Astrocyte (in vitro differentiated cells and primary cell): ENCODE results near the gene UNC80. TPM values are rescaled to one million over a fixed set of nuclear protein-coding genes. Genes with fewer than 3 reads are reported as not detected.

Source experiments
- DNase-seq: peaks from one replicate; pipeline ENCODE4 v3.0.0-alpha.2; 2010; ENCODE audit warnings: low read depth
- FAIRE-seq: peaks from 2 replicates; lab custom pipeline; 2011; peaks lifted over from hg19 to GRCh38; lab: Jason Lieb, UNC
- H2AFZ ChIP-seq: 2 replicates; pipeline ENCODE4 v1.6.0; 2012; ENCODE audit warnings: low read depth, low read length, inconsistent platforms
- H3K27ac ChIP-seq: 2 replicates; pipeline ENCODE4 v1.5.1; 2011; ENCODE audit warnings: low read depth, low read length, inconsistent platforms
- H3K27me3 ChIP-seq: 2 replicates; pipeline ENCODE4 v1.6.0; 2011; ENCODE audit warnings: low read length, inconsistent platforms; ENCODE audit not compliant: insufficient read depth
- H3K36me3 ChIP-seq: 2 replicates; pipeline ENCODE4 v1.5.1; 2011; ENCODE audit warnings: low read length, inconsistent platforms; ENCODE audit not compliant: insufficient read depth
- H3K4me1 ChIP-seq: 2 replicates; pipeline ENCODE4 v1.5.1; 2011; ENCODE audit warnings: low read length, inconsistent platforms; ENCODE audit not compliant: insufficient read depth
- H3K4me2 ChIP-seq: 2 replicates; pipeline ENCODE4 v1.6.0; 2012; ENCODE audit warnings: low read length, inconsistent platforms
- H3K4me3 ChIP-seq: 2 replicates; pipeline ENCODE4 v1.5.1; 2011; ENCODE audit warnings: low read depth, mild to moderate bottlenecking, low read length, inconsistent platforms; ENCODE audit not compliant: insufficient read depth
- H3K79me2 ChIP-seq: 2 replicates; pipeline ENCODE4 v1.6.0; 2012; ENCODE audit warnings: mild to moderate bottlenecking, low read length, inconsistent platforms; ENCODE audit not compliant: insufficient read depth
- H3K9ac ChIP-seq: 2 replicates; pipeline ENCODE4 v1.6.0; 2012; ENCODE audit warnings: mild to moderate bottlenecking, low read length, inconsistent platforms
- H3K9me3 ChIP-seq: 2 replicates; pipeline ENCODE4 v1.5.1; 2012; ENCODE audit warnings: low read depth, mild to moderate bottlenecking, low read length, inconsistent platforms; ENCODE audit not compliant: insufficient read depth
- H4K20me1 ChIP-seq: 2 replicates; pipeline ENCODE4 v1.6.0; 2012; ENCODE audit warnings: low read length, inconsistent platforms; ENCODE audit not compliant: insufficient read depth
- H3K27ac Mint-ChIP-seq: one replicate; pipeline ENCODE4 v1.8.0; 2021; ENCODE audit warnings: mild to moderate bottlenecking, mixed read lengths; ENCODE audit not compliant: unreplicated experiment
- H3K27me3 Mint-ChIP-seq: one replicate; pipeline ENCODE4 v1.8.0; 2021; ENCODE audit warnings: low read depth, mixed read lengths; ENCODE audit not compliant: unreplicated experiment
- H3K36me3 Mint-ChIP-seq: one replicate; pipeline ENCODE4 v1.8.0; 2021; ENCODE audit warnings: low read depth, mixed read lengths; ENCODE audit not compliant: unreplicated experiment
- H3K4me1 Mint-ChIP-seq: one replicate; pipeline ENCODE4 v1.8.0; 2021; ENCODE audit warnings: low read depth, mixed read lengths; ENCODE audit not compliant: unreplicated experiment
- H3K4me3 Mint-ChIP-seq: one replicate; pipeline ENCODE4 v1.8.0; 2021; ENCODE audit warnings: mild to moderate bottlenecking, moderate library complexity, mixed read lengths; ENCODE audit not compliant: unreplicated experiment
- H3K9me3 Mint-ChIP-seq: one replicate; pipeline ENCODE4 v1.8.0; 2021; ENCODE audit warnings: mild to moderate bottlenecking, mixed read lengths; ENCODE audit not compliant: unreplicated experiment
- EZH2 ChIP-seq: IDR thresholded peaks from 2 replicates; pipeline ENCODE4 v1.6.1; 2012; ENCODE audit warnings: mild to moderate bottlenecking, low read length, inconsistent platforms; ENCODE audit not compliant: insufficient read depth
- total RNA-seq: library from RNA; stranded (reverse); gene quantifications from 2 replicates; pipeline ENCODE4 v1.2.1, GENCODE V29; 2021
- TF ChIP-seq, protein P1 (sequence below): IDR thresholded peaks from 2 replicates; pipeline ENCODE4 v1.5.1; 2011; ENCODE audit warnings: low read depth, mild to moderate bottlenecking, inconsistent platforms, low read length, moderate library complexity; ENCODE audit not compliant: insufficient read depth

The UNC80 gene
- total RNA-seq, 1 donor from 2014 or later: 0.27 TPM

DNA sequence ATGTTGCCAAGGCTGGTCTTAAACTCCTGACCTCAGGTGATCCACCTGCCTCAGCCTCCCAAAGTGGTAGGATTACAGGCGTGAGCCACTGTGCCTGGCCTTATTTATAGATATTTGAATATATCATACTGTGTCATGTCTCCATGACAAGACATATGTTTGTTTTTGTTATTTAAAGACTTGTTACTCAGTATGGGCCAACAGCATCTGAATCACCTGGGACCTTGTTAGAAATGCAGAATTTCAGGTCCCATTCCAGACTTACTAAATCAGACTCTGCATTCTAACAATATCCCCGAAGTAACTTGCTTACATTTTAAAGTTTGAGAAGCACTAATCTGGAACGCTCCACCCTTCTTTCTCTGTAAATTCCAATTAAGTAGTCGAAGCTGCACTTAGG, 264.0 kb downstream of the UNC80 start:
- Mint-ChIP-seq H3K4me3 (no peak overlapping the region), H3K36me3 (no peaks in the 10 kb centered on the region), H3K9me3 (no peaks in the 10 kb centered on the region), H3K4me1 (no peaks in the 10 kb centered on the region), H3K27me3 (no peaks in the 10 kb centered on the region), H3K27ac (no peak overlapping the region)
- Histone ChIP-seq H4K20me1 (no peaks in the 10 kb centered on the region), H3K4me2 (no peak overlapping the region), H3K79me2 (no peaks in the 10 kb centered on the region), H3K4me1 (no peaks in the 10 kb centered on the region), H3K9me3 (no peaks in the 10 kb centered on the region), H3K27me3 (no peaks in the 10 kb centered on the region), H3K27ac (no peak overlapping the region), H3K36me3 (no peaks in the 10 kb centered on the region), H3K4me3 (no peak overlapping the region), H2AFZ (no peak overlapping the region), H3K9ac (no peak overlapping the region)
- no peak for DNase-seq
- no peak for FAIRE-seq
- TF ChIP-seq, protein P1, sequence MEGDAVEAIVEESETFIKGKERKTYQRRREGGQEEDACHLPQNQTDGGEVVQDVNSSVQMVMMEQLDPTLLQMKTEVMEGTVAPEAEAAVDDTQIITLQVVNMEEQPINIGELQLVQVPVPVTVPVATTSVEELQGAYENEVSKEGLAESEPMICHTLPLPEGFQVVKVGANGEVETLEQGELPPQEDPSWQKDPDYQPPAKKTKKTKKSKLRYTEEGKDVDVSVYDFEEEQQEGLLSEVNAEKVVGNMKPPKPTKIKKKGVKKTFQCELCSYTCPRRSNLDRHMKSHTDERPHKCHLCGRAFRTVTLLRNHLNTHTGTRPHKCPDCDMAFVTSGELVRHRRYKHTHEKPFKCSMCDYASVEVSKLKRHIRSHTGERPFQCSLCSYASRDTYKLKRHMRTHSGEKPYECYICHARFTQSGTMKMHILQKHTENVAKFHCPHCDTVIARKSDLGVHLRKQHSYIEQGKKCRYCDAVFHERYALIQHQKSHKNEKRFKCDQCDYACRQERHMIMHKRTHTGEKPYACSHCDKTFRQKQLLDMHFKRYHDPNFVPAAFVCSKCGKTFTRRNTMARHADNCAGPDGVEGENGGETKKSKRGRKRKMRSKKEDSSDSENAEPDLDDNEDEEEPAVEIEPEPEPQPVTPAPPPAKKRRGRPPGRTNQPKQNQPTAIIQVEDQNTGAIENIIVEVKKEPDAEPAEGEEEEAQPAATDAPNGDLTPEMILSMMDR: no peak
- no peak for TF ChIP-seq EZH2

DNA sequence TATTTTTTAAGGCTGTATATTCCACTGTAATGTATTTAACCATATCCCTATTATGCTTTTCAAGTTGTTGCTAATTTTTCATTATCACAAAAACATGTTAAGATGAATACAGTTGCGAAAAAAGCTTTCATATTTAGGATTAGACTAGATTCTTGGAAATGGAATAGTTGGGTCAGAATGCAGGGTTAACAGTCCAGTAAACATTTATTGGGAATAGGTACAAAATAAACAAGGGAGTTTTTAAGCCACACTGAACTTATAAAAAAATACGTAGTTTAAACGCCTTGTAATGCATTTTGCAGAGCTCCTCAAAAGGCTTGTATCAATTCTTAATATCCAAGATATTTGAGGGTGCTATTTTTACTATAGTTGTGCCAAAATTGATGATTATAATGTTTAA, 266.4 kb downstream of the UNC80 start:
- Histone ChIP-seq H3K9me3 (no peaks in the 10 kb centered on the region), H3K4me2 (no peak overlapping the region), H3K9ac (no peak overlapping the region), H3K36me3 (no peaks in the 10 kb centered on the region), H3K27me3 (no peaks in the 10 kb centered on the region), H3K79me2 (no peaks in the 10 kb centered on the region), H3K4me3 (no peak overlapping the region), H4K20me1 (no peaks in the 10 kb centered on the region), H2AFZ (no peak overlapping the region), H3K4me1 (no peaks in the 10 kb centered on the region), H3K27ac (no peak overlapping the region)
- FAIRE-seq: no peak
- Mint-ChIP-seq H3K9me3 (no peaks in the 10 kb centered on the region), H3K36me3 (no peaks in the 10 kb centered on the region), H3K4me1 (no peaks in the 10 kb centered on the region), H3K4me3 (no peak overlapping the region), H3K27ac (no peak overlapping the region), H3K27me3 (no peaks in the 10 kb centered on the region)
- TF ChIP-seq, protein P1: no peak
- TF ChIP-seq EZH2: no peak
- DNase-seq: no peak

DNA sequence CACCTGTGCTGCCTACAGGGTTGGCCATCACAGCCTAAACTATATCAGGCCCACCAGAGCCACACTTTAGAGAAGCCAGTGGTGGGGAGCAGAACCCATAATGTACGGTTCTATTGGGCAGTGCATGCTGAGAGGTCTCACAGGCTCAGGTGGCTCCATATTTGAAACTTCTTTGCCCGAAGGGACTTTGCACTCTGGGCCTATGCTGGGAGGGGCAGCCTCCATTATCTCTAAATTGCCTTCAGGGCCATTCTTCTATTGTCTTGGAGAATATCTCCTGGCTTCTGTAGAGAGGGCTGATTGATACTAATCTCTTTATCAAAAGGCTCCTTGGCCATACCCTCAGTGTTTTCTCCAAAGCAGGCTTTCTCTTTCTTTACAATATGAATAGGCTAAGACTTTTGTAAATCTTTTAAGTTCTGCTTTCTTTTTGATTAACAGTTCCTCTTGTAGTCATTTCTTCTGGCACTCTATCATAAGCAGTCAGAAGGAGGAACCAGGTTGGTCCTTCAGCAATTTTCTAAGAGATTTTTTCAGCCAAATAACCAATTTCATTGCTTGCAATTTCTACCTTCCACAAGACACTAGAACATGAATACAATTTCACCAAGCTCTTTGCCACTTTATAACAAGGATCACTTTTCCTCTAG, 275.3 kb downstream of the UNC80 start:
- Histone ChIP-seq H3K9ac (no peak overlapping the region), H3K4me2 (no peak overlapping the region), H3K4me3 (no peak overlapping the region), H3K9me3 (no peaks in the 10 kb centered on the region), H3K36me3 (no peaks in the 10 kb centered on the region), H4K20me1 (no peaks in the 10 kb centered on the region), H2AFZ (no peak overlapping the region), H3K4me1 (no peaks in the 10 kb centered on the region), H3K27ac (no peak overlapping the region), H3K79me2 (no peaks in the 10 kb centered on the region), H3K27me3 (no peaks in the 10 kb centered on the region)
- Mint-ChIP-seq H3K4me1 (no peaks in the 10 kb centered on the region), H3K9me3 (peaks cover 3% of the 10 kb centered on the region), H3K27me3 (no peaks in the 10 kb centered on the region), H3K4me3 (no peak overlapping the region), H3K27ac (no peak overlapping the region), H3K36me3 (peaks cover 2% of the 10 kb centered on the region)
- FAIRE-seq (no peak), DNase-seq (no peak)
- TF ChIP-seq, protein P1: no peak
- TF ChIP-seq EZH2: no peak
